Right cardiac atrium (tissue), 5 donors: ENCODE data around the gene IRF2BP1. TPM values are rescaled to one million over a fixed set of nuclear protein-coding genes. Genes with fewer than 3 reads are reported as not detected.

Experiments
- ATAC-seq, 2 donors: fragments of 200-7000 bp; cut with Tn5 transposase; one replicate each; pipeline versions ENCODE4 v1.8.0 to v1.9.1; 2020; ENCODE audit warnings: moderate library complexity in 2 of 2, mild to moderate bottlenecking in 1 of 2
- DNase-seq, 3 donors: peaks; one replicate each; pipeline ENCODE4 v3.0.0-alpha.2; 2020
- H3K27ac ChIP-seq: one replicate; pipeline ENCODE4 v1.5.1; 2013; ENCODE audit warnings: mild to moderate bottlenecking, low read length, control low read depth, moderate library complexity
- H3K27me3 ChIP-seq: one replicate; pipeline ENCODE4 v1.6.1; 2013; ENCODE audit not compliant: control insufficient read depth, insufficient read depth
- H3K4me1 ChIP-seq: one replicate; pipeline ENCODE4 v1.6.1; 2013; ENCODE audit warnings: low read length; ENCODE audit not compliant: control insufficient read depth, insufficient read depth
- H3K4me3 ChIP-seq: one replicate; pipeline ENCODE4 v1.5.1; 2013; ENCODE audit warnings: low read length, control low read depth
- H3K9me3 ChIP-seq: one replicate; pipeline ENCODE4 v1.6.1; 2013; ENCODE audit warnings: low read length; ENCODE audit not compliant: control insufficient read depth
- WGBS: extraction: QIAGEN DNeasy Blood & Tissue Kit; methylation state at CpG from one replicate; pipeline ENCODE4 v1.1.7; 2013; 5-methylcytosine and 5-hydroxymethylcytosine counted together
- intact Hi-C, 4 donors: fragments of 100-400 bp; cut with DNase I; formaldehyde crosslinking; loops; one replicate each; pipeline versions ENCODE4 v1.11.0 to v1.14.0; 2022 to 2023
- polyA plus RNA-seq: library from polyadenylated mRNA; stranded (reverse); fragments of 200-250 nt; gene quantifications from one replicate; pipeline ENCODE4 v1.2.3, GENCODE V29; 2013
- total RNA-seq, 4 donors: library from RNA; stranded (reverse); fragmentation: NEBNext Ultra II Directional; extraction: Animal tissue kit (Norgen Biotek cat#: 25700); gene quantifications; one replicate each; pipeline ENCODE4 v1.2.1, GENCODE V29; 2021
- donor health status: healthy with polysubstance abuse.
- donor health status: DM: no; HTN: yes; CAD: no.
- donor health status: DM: no; HTN: no; CAD: no.
- donor health status: DM: no; HTN: yes; CAD: no; lungs with severe emphysema.
- donor health status: DM: yes; HTN: yes; CAD: no.

The IRF2BP1 gene
- total and polyA plus RNA-seq, 5 donors = 17.5 to 23.4 (median 21.6) TPM

DNA sequence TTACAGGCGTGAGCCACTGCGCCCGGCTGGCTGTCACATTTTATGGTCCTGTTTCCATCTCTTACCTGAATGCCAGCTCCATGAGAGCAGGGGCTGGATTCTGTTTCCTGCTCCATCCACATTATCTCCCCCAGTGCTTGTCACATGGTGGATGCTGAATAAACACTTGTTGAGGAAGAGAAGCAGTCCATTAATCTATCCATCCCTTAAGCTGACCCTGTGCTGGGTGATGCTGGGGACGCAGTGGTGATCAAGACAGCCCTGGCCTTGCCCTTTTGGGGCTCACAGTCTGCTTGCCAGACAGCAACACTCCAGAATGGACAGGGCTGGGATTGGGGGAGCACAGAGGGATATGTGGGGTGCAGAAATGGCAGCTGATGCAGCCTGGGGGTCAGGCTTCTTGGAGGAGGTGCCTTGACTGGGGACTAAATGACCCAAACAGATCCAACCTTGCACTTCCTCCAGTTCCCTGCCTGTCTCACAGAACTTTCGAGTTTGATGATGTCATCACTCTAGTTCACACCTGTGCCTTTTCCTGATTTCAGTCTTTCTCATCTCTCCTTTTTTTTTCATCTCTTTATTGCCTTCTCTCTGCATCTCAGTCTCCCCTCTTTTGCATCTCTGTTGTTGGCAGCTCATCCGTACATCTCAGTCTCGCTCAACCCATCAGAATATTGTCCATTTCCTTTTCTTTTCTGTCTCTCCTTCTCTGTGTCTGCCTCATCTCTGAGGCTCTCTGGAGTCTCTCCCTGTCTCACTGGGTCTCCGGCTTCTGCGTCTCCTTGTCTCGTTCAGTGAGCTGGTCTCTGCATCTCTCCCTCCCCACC lies 4.6 kb downstream of the IRF2BP1 start:
- no peaks in the 10 kb centered on the region for H3K9me3 ChIP-seq
- ATAC-seq = no peak
- H3K4me3 ChIP-seq = no peak overlapping the region
- DNase-seq = peak in 1 of 3 donors; percentile 21
- intact Hi-C loops = no loop called here
- H3K27ac ChIP-seq = no peak overlapping the region
- WGBS = 82% methylated on average over 10 of the region's 10 CpGs
- H3K4me1 ChIP-seq = peaks cover 4% of the 10 kb centered on the region
- H3K27me3 ChIP-seq = no peaks in the 10 kb centered on the region

DNA sequence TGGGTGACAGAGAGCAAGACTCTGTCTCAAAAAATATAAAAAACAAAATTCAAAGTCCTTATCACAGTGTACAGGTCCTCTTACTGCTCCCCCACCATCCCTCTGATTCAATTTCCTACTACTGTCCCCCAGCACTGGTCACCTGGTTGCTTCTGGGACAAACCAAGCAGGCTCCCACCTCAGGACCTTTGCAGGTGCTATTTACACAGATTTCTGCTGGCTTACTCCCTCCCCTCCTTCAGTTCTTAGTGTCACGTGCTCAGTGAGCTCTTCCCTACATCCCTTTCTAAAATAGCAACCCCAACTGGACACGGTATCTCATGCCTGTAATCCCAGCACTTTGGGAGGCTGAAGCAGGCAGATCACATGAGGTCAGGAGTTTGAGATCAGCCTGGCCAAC lies 6.0 kb downstream of the IRF2BP1 start:
- peaks cover 2% of the 10 kb centered on the region for H3K4me1 ChIP-seq
- no peak overlapping the region for H3K27ac ChIP-seq
- no peak for DNase-seq
- ATAC-seq = no peak
- H3K4me3 ChIP-seq = no peak overlapping the region
- no peaks in the 10 kb centered on the region for H3K9me3 ChIP-seq
- H3K27me3 ChIP-seq = no peaks in the 10 kb centered on the region
- whole genome bisulfite sequencing = 52% methylated on average over 2 of the region's 2 CpGs
- intact Hi-C loops = no loop called here

DNA sequence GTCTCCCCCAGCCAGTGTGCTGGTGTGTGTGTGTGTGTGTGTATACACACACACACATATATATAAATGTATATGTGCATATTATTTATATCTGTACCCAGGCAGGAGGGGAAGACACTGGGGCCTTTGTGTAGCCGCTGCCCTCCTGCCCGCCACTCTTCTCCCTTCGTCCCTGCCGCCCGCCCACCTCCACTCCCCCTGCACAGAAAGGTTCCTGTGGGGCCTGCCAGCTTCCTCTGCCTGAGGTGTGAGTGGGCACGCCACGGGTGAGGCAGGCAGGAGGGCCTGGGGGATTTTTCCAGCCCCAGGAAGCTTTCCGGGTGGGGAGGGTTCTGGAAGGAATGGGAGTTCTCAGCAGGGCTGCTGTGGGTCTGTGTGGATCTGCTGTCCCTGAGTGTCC lies 6.9 kb downstream of the IRF2BP1 start:
- no peak overlapping the region for H3K4me3 ChIP-seq
- intact Hi-C loops = no loop called here

DNA sequence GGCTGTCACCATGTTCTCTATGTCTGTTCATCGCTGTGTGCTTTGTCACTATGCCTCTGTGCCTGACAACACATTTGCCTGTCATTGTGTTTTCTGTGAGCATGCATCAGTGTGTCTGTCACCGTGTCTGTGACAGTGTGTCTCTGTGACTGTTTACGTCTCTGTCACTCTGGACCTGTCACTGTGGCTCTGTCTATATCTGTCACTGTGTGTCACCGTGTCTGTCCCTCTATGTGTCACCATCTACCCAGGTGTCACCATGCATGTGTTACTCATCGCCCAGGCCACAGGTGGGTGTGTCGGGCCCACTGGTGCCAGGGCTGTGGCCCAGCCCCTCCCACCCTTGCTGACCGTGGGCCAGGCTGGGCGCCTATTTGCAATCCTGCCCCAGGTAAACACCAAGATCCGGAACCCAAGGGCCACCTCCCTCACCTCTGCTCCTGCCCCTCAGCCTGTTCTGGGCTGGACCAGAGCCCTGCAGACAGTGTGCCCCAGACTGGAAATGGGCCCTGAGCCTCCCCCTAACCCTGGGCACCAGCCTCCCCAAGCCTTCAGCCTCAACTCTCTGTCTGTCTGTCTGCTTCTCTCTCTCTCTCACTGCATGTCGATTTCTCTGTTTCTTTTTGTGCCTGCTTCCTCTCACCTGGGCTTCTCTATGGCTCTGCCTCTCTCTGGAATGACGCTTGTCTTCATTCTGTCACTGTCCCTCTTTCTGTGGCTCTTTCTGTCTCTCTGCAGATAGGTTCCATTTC lies 7.7 kb downstream of the IRF2BP1 start:
- intact Hi-C loops = no loop called here
- Histone ChIP-seq H3K9me3 (no peaks in the 10 kb centered on the region), H3K4me3 (no peak overlapping the region), H3K4me1 (peaks cover 2% of the 10 kb centered on the region), H3K27ac (no peak overlapping the region), H3K27me3 (no peaks in the 10 kb centered on the region)
- DNase-seq (peak in 1 of 3 donors; percentile 24), ATAC-seq (peak in 1 of 2 donors; percentile 7)
- 81% methylated on average over 11 of the region's 11 CpGs for WGBS

More for the DNA sequence above, 6.9 kb downstream of the IRF2BP1 start:
- Histone ChIP-seq H3K27me3 (no peaks in the 10 kb centered on the region), H3K4me1 (peaks cover 2% of the 10 kb centered on the region), H3K9me3 (no peaks in the 10 kb centered on the region), H3K27ac (no peak overlapping the region)
- WGBS = 71% methylated on average over 8 of the region's 8 CpGs
- DNase-seq = no peak
- ATAC-seq = no peak

DNA sequence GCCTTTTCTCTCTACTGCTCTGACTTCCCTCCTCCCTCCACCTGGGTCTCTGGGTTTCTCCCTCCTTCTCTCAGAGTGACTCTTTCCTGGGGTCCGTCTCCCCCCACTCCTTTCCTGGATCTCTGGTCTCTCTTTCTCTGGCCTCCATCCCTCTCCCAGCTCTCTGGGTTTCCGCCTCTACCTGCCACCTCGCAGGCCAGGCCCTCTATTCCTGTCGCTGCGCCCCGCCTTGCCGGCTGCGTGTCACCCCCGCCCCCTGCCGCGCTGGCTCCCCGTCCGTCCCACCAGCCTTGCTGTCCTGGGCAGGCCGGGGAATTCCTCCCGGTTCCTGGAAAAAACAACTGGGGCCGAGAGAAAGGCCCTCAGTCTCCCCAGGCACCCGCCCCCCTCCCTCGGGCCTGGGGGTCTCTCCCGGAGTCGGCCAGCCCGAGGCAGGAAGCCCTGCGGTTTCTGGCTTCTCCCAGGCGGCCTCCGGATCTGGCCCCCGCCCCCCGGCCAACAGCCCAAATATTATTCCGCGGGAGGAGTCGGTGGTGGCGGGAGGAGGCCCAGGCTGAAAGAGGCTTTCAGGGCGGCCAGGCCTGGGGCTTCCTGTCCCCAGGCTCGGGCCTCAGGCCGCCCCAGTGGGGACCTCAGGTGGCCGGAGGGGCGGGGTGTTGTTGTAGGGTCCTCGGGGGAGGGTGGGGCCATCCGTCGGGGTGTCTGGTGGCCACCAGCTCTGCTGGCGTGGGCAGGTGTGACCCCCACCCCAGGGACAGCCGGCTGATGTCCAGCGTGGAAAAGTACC lies 9.3 kb downstream of the IRF2BP1 start:
- 7% methylated on average over 41 of the region's 41 CpGs for WGBS
- DNase-seq = peak; percentile 50 to 80 (median 80)
- Histone ChIP-seq H3K4me1 (no peaks in the 10 kb centered on the region), H3K27ac (no peak overlapping the region), H3K27me3 (no peaks in the 10 kb centered on the region), H3K4me3 (peak overlapping the region; percentile 11), H3K9me3 (no peaks in the 10 kb centered on the region)
- intact Hi-C loops = no loop called here
- ATAC-seq = peak; percentile 61 to 68

DNA sequence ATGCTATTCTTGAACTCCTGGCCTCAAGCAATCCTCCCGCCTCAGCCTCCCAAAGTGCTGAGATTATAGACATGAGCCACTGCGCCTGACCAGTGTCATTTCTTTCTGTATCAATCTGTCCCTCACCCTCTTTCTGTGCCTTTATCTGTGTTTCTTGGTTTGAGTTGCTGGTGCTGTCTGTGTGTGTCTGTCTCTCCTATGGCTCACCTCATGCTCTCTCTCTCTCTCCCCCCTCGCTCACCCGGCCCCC lies 9.9 kb downstream of the IRF2BP1 start:
- no peaks in the 10 kb centered on the region for H3K27me3 ChIP-seq
- no peak overlapping the region for H3K27ac ChIP-seq
- H3K4me1 ChIP-seq = no peaks in the 10 kb centered on the region
- DNase-seq (no peak), ATAC-seq (no peak)
- H3K4me3 ChIP-seq = no peak overlapping the region
- intact Hi-C loops = no loop called here
- WGBS = 46% methylated on average over 4 of the region's 4 CpGs
- H3K9me3 ChIP-seq = no peaks in the 10 kb centered on the region

DNA sequence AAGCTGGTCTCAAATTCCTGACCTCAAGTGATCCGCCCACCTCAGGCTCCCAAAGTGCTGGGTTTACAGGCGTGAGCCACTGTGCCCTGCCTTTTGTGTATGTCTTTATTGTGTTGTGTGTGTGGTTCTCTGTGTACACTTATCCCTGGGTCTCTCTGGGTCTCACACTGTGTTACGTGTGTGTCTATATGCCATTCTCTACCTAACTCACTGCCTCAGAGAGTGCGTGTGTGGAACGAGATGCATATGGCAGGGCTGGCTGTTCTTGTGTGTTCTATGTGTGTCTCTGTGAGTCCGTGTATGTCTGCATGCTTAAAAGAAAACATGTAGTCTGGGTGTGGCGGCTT lies 11.3 kb downstream of the IRF2BP1 start:
- WGBS = 87% methylated on average over 7 of the region's 7 CpGs
- H3K27ac ChIP-seq = no peak overlapping the region
- H3K9me3 ChIP-seq = no peaks in the 10 kb centered on the region
- no peaks in the 10 kb centered on the region for H3K27me3 ChIP-seq
- DNase-seq (peak in 1 of 3 donors; percentile 6), ATAC-seq (no peak)
- intact Hi-C loops = no loop called here
- H3K4me3 ChIP-seq = no peak overlapping the region
- no peaks in the 10 kb centered on the region for H3K4me1 ChIP-seq

DNA sequence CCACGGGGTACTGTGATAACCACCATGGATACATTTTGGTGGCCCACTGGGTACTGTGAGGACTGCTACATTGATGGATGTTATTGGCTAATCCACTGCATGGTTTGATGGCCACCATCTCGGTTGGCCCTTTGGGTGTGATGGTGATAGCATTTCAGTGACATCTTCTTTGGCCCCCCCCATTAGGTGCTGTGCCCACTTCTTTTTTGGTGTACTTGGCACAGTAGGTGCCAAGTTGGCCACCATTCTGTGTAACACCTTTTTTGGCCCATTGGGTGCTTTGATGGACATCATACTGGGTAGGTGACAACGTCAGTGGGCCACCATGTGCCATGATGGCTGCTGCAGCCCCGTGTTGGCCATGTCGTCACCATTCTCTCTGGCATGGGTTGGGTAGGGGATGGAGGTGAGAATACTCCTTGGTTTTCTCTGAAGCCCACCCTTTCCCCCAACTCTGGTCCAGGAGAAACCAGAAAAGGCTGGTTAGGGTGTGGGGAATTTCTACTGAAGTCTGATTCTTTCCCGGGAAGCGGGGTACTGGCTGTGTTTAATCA lies 12.6 kb downstream of the IRF2BP1 start:
- Histone ChIP-seq H3K4me3 (no peak overlapping the region), H3K9me3 (no peaks in the 10 kb centered on the region), H3K27me3 (no peaks in the 10 kb centered on the region), H3K27ac (no peak overlapping the region), H3K4me1 (no peaks in the 10 kb centered on the region)
- WGBS = 88% methylated on average over 7 of the region's 7 CpGs
- DNase-seq (peak in 1 of 3 donors; percentile 32), ATAC-seq (no peak)
- intact Hi-C loops = no loop called here

DNA sequence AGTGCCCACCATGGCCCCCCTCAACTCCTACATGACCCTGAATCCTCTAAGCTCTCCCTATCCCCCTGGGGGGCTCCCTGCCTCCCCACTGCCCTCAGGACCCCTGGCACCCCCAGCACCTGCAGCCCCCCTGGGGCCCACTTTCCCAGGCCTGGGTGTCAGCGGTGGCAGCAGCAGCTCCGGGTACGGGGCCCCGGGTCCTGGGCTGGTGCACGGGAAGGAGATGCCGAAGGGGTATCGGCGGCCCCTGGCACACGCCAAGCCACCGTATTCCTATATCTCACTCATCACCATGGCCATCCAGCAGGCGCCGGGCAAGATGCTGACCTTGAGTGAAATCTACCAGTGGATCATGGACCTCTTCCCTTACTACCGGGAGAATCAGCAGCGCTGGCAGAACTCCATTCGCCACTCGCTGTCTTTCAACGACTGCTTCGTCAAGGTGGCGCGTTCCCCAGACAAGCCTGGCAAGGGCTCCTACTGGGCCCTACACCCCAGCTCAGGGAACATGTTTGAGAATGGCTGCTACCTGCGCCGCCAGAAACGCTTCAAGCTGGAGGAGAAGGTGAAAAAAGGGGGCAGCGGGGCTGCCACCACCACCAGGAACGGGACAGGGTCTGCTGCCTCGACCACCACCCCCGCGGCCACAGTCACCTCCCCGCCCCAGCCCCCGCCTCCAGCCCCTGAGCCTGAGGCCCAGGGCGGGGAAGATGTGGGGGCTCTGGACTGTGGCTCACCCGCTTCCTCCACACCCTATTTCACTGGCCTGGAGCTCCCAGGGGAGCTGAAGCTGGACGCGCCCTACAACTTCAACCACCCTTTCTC lies 13.6 kb downstream of the IRF2BP1 start:
- ATAC-seq = no peak
- H3K27me3 ChIP-seq = no peaks in the 10 kb centered on the region
- H3K4me1 ChIP-seq = no peaks in the 10 kb centered on the region
- 93% methylated on average over 34 of the region's 34 CpGs for WGBS
- H3K4me3 ChIP-seq = no peak overlapping the region
- H3K9me3 ChIP-seq = no peaks in the 10 kb centered on the region
- DNase-seq = peak in 2 of 3 donors; percentile 47
- intact Hi-C loops = no loop called here
- H3K27ac ChIP-seq = no peak overlapping the region

DNA sequence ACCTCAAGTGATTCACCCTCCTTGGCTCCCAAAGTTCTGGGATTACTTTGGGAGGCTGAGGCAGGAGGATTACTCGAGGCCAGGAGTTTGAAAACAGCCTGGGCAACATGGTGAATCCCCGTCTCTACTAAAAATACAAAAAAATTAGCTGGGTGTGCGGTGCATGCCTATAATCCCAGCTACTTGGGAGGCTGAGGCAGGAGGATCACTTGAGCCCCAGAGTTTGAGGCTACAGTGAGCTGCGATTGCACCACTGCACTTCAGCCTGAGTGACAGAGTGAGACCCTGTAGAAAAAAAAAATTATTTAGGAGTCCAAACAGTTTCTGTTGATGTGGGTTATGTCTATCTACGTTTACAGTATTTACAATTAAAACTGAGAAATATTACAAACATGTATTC lies 15.1 kb downstream of the IRF2BP1 start:
- no peaks in the 10 kb centered on the region for H3K27me3 ChIP-seq
- WGBS = 84% methylated on average over 5 of the region's 5 CpGs
- ATAC-seq = no peak
- H3K4me1 ChIP-seq = no peaks in the 10 kb centered on the region
- no peaks in the 10 kb centered on the region for H3K9me3 ChIP-seq
- intact Hi-C loops = no loop called here
- no peak for DNase-seq
- H3K27ac ChIP-seq = no peak overlapping the region
- H3K4me3 ChIP-seq = no peak overlapping the region
